NCI-H2107 treated with DMSO at 0.1 percent for 48 hours (cell line): ENCODE results near the gene ROBO1.
"Not testable (repeated sequence)": the region's sequence is repeated elsewhere in the genome, so short reads cannot be mapped to it uniquely, and the experiment has no call there.

ENCODE experiments used
- DNase-seq: peaks from one replicate; lab custom pipeline; 2025; ENCODE audit not compliant: unreplicated experiment; lab: John Stamatoyannopoulos, UW

ROBO1 gene

DNA sequence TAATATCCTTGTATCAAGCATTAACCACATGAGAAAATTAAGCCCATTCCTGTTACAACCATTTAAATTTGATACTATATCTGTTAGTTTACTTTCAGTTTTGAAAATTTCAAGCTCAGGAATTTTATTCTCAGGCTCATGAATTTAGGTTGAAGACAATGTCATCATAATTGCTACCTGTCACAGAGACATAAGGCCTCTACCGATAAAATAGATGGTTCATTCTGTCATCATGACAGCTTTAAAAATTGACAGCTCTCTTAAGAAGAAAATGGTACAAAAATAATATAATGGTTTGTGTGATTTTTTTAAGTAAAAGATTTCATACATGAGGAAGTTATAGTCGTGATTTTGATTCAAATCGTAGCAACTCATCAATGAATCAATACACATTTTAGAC lies 1003.2 kb downstream of the ROBO1 start:
- no peak for DNase-seq

DNA sequence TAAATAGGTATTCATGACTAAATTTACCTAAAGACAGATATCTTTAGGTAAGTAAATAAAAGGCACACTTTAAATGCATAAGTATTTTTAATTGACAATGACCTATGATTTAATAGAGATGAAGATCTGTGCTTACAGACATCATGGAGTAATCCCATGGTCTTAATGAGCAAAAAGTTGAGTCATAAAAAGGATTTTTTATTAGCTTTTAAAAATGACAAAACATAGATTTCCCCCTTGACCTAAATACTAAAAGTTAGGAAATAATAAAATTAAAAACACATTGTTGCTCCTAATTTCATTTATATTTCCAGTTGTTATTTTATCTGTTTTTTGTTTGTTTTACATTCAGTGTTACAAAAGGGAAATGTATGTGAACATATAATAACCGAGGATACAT lies 1005.7 kb downstream of the ROBO1 start:
- DNase-seq: no peak

DNA sequence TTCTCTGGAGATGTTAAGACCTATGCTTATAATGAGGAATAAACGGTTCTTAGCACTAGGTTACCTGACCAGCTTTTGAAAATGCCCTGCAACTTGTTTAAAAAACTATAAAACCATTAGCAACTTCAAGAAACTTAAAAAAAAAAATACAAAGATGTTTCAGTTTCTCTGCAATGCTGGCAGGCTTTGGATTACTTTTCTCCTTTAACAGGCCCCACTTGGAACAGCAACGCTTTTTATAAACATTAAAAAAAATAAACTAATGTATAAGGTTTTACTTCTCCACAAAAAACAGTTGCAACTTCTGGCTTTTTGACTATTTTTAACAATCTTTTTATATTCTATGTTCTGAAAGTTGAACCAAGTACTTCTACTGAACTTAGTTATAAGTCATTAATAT lies 1006.7 kb downstream of the ROBO1 start:
- no peak for DNase-seq

GRCh38 chr3:78757731-78758130 lies 1010.1 kb downstream of the ROBO1 start:
- no peak for DNase-seq

DNA sequence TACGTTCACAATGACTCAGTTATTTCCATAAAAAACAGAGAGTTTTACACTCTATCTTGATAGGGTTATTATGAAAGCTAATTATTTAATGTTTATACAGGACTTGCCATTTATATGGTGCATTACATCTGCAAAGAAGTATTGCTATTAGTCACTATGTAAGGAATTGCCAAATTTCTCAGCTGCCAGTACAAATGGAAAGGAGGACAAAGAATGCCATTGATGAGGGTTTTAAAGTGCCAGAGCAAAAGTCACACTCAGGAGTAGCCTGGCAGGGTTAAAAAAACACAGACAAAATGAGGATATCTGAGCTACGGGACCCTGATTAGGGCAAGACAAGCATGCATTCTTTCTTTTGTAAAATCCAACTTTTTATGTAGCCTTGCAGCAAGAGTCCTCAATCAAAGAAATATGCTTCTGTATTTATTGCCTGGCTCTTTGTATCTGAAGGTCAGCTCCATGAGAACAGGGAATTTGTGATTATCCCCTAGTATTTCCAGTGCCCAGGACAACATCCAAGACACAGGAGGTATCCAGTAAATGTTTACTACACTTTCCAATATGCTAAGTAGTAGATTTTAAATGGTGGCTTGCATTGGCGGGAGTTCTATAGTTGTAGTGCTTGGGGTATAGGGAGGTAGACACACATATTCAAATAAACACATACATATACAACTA lies 1013.6 kb downstream of the ROBO1 start:
- no peak for DNase-seq

DNA sequence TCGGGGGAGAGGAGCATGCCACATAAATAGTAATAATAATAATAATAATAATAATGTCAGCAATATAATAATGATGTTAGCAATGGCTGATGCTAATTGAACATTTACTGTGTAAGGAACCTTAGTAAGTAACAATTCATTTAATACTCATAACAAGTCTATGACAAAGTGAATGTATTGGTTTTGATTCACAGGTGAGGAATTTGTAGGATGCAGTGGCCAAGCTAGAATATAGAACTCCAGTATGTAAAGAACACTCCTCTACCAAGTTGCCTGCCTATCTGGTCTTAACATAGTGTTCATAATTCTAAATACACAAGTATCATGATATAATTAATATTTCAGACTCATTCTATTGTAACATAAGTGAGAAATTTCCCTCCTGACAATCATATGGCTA lies 1016.5 kb downstream of the ROBO1 start:
- DNase-seq: no peak

DNA sequence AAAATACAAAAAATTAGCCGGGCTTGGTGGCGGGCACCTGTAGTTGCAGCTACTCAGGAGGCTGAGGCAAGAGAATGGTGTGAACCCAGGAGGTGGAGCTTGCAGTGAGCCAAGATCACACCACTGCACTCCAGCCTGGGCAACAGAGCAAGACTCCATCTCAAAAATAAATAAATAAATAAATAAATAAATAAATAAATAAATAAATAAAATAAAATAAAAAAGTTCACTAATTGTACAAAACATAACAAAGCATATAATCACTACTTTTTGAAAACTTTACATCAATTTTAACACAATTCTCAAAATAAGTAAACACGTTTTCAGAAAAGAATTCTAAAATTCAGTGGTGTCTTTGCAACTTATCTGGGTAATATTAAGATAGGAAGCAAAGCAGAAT lies 1017.5 kb downstream of the ROBO1 start:
- not testable (repeated sequence) for DNase-seq

DNA sequence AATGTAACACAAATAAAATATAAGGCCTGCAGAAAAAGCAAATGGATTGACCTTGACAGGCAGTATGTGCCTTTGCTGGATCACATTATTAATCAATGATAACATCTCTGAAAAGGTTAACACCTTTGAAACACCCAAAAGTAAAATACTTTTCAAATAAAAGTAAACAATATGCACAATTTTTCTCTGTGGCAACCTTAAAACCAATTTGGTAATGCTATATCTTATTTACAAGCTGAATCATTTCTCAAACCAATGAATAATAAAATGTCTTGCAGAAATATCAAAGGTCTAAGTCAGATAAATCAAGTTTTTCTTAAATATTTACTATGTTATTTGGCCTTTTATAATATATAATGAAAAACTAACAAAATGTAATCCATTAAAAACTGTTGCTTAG lies 1018.7 kb downstream of the ROBO1 start:
- DNase-seq: no peak

DNA sequence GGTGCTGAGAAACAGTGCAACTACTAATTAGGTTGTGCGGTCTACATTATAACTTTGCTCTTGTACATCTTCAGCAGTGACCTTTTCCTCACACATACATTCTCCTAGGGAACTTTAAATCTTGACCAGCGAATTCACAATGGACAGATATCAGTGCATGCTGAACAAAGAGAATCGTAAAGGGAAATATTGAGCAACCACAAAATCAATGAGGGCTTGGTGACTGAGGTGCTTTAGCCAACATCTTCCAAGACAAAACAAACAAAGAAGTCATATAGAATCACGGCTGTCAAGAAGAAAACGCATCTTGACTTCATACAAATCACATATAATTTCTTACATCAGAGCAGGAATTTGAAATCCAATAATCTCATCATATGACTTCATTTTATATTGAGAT lies 1022.0 kb downstream of the ROBO1 start:
- no peak for DNase-seq

- no peak for DNase-seq
Measured at GRCh38 chr3:78742491-78742890, 1025.3 kb downstream of the ROBO1 start.

DNA sequence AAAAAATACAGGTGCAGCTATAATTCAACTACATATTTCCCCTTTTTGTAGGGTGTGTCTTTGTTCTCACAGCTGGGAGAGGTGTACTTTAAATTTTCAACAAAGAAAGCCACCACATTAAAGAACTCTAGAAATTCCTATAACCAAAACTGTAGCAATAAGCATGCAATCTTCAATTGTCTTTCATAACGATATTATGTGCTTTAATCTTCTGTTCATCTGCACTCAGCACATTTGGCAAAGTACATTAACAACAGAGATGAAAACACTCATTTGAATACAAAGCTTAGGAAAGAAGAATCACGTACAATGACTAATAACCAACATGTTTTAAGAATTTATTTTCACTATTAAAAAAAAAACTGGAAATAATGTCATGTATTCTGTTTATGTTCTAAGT lies 1025.8 kb downstream of the ROBO1 start:
- DNase-seq: no peak

- DNase-seq: no peak
Measured at GRCh38 chr3:78741066-78741645, 1026.6 kb downstream of the ROBO1 start.

GRCh38 chr3:78738833-78739232 lies 1029.0 kb downstream of the ROBO1 start:
- no peak for DNase-seq

- DNase-seq: no peak
Measured at GRCh38 chr3:78737988-78738387, 1029.8 kb downstream of the ROBO1 start.

DNA sequence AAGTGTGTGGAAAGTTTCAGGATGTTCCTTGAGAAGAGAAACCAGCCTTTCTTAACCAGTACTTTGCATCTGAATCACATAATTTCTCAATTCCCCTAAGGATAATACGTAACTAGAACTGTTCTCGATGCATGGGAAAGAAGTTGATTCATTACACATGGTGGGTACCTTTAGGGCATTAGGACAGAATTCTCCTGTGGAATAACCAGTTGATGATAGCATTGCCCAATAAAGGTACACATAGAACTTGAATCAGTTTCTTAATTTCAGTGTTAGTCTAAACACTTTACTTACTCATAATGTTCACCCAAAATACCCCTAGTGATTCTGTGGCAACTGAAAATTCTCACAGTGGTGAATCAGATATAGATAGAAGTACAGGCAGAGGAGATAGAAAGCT lies 1030.9 kb downstream of the ROBO1 start:
- no peak for DNase-seq

DNA sequence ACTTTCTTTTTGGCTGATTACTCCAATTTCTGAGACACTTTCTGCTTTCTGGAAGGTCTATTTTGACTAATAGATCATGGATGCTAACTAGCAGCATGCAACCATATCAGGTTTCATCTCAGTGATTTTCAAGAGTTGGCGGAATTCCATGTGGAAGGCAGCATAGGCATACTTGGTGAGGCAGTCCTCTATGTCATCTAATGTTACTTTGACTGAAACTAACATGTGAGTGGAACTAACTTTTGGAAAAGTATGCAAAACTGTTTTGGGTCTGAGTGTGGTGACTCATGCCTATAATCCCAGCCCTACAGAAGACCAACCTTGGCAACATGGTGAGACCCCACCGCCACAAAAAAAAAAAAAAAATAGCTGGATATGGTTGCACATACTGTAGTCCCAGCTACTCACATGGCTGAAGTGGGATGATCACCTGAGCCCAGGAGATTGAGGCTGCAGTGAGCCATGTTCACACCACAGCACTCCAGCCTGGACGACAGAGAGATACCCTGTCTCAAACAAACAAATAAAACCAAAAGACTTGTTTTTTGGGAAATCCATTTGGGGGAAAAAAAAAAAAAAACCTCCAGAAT lies 1033.7 kb downstream of the ROBO1 start:
- peak; percentile 76 for DNase-seq

DNA sequence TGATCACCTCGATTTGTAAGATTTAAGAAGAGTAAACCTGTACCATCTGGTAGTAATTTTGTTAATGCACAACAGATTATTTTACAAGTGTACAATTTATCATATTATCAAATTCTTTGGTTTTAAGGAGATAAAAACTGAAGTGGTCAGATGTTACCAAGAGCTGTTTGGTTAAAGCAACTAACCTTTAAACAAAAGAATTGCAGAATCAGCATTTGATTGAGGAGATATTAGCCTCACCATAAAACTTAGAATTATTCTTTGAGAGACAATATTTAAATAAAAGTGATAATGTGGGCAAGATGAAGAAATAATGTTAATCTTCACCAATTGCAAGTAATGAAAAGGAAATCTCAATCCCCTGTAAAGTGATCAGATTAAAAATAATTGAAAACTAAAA lies 1034.9 kb downstream of the ROBO1 start:
- no peak for DNase-seq

DNA sequence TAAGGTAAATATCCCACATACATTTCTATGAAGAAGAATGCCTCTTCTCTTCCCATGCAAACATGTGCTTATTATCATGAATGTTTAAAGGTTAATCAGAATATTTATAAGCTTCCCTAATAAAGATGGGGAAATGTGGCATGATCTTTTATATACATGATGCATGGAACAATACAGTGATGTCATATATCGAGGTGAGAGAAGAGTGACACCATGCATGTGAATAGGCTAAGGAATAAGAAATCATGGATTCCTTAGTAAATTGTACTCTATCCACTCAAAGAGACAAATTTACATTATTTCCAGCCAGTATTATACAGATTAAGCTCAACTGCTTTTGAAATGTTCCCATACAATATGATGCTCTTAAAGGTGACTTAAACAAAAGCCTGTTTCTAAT lies 1035.3 kb downstream of the ROBO1 start:
- no peak for DNase-seq

- DNase-seq: no peak
Measured at GRCh38 chr3:78729946-78730345, 1037.9 kb downstream of the ROBO1 start.

- peak; percentile 97 for DNase-seq
Measured at GRCh38 chr3:78728406-78729145, 1039.2 kb downstream of the ROBO1 start.

DNA sequence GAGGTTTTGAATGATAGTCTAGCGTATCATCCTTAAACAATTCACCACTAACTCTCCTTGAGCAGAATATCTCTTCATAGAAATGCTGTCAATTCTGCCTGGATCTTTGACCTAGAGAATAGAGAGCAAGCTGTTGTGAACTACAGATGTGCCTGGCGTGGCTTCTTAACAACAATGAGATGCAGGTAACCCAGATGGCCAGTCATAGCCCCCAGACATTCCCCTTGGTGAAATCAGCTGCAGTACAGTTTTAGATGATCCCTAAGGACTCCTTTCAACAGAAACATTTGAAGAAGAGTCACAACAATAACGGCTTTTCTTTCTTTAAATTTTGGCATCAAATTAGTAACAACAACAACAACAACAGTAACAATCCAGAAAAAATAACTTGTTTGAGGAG lies 1041.3 kb downstream of the ROBO1 start:
- DNase-seq: no peak

DNA sequence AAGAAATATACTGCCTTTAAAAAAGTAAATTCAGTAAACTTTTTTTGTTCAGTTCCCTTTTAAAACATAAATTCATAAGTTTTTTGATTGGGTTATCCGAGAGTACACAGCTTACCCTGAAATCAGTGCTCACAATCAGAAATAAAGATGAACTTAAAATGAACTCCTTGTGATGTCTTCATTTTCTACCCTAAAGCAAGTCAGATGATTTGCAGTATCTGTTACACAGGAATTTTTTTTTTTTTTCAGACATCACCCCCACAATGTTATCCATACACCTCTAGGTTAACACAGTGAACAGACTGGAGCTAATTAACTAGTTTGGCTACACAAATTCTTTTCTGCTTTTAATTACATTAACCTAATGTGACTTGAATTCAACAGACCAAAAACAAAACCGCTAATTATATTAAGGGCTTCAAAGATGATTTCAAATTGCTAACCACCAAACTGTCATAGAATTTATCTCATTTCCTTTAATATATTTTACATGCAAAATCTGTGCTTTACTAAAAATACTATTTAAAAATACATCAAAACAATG lies 1042.0 kb downstream of the ROBO1 start:
- DNase-seq: no peak
